ENCODE measurements around the gene APLNR. TPM values are rescaled to one million over a fixed set of nuclear protein-coding genes. Genes with fewer than 3 reads are reported as not detected.

Gene APLNR
- total RNA-seq, 1 donor: not detected

GRCh38 chr11:57241353-57241972 lies 4.4 kb upstream of the APLNR start:
- TF ChIP-seq CTCF (IDR thresholded peaks at IDR 0.05; ENCODE audit: insufficient read depth, low read length): no peak
- no peak overlapping the region for H3K4me3 ChIP-seq (ENCODE audit: low read depth, low read length)
- no peak for DNase-seq (ENCODE audit: low read depth)

GRCh38 chr11:57240757-57241156 lies 3.7 kb upstream of the APLNR start:
- no peak for TF ChIP-seq CTCF (IDR thresholded peaks at IDR 0.05; ENCODE audit: insufficient read depth, low read length)
- DNase-seq (ENCODE audit: low read depth): no peak
- no peak overlapping the region for H3K4me3 ChIP-seq (ENCODE audit: low read depth, low read length)

GRCh38 chr11:57240007-57240406 lies 3.0 kb upstream of the APLNR start:
- no peak overlapping the region for H3K4me3 ChIP-seq (ENCODE audit: low read depth, low read length)
- no peak for TF ChIP-seq CTCF (IDR thresholded peaks at IDR 0.05; ENCODE audit: insufficient read depth, low read length)
- no peak for DNase-seq (ENCODE audit: low read depth)

GRCh38 chr11:57239348-57239747 lies 2.3 kb upstream of the APLNR start:
- DNase-seq (ENCODE audit: low read depth): no peak
- no peak for TF ChIP-seq CTCF (IDR thresholded peaks at IDR 0.05; ENCODE audit: insufficient read depth, low read length)
- H3K4me3 ChIP-seq (ENCODE audit: low read depth, low read length): no peak overlapping the region

GRCh38 chr11:57235761-57236703 lies 1.0 kb downstream of the APLNR start:
- no peak overlapping the region for H3K4me3 ChIP-seq (ENCODE audit: low read depth, low read length)
- no peak for DNase-seq (ENCODE audit: low read depth)
- TF ChIP-seq CTCF (IDR thresholded peaks at IDR 0.05; ENCODE audit: insufficient read depth, low read length): no peak

- no peak for TF ChIP-seq CTCF (IDR thresholded peaks at IDR 0.05; ENCODE audit: insufficient read depth, low read length)
- DNase-seq (ENCODE audit: low read depth): no peak
These were observed 3.3 kb downstream of the APLNR start for GRCh38 chr11:57233702-57234101.

More at GRCh38 chr11:57233702-57234101, 3.3 kb downstream of the APLNR start:
- no peak overlapping the region for H3K4me3 ChIP-seq (ENCODE audit: low read depth, low read length)
